Measurements from ENCODE around the gene STX17. TPM values are rescaled to one million over a fixed set of nuclear protein-coding genes. Genes with fewer than 3 reads are reported as not detected.

The STX17 gene
- total RNA-seq, 4 donors from 2014 or later = 6.7 to 363 (median 37.1) TPM

- in situ Hi-C loops (cut with MboI; ENCODE audit: low pct_ligation_motif_present in 1 of 4, low pct_unique_long_range_greater_than_20kb in 1 of 4, low sequenced_read_pairs in 3 of 4) (no loop called here), intact Hi-C loops (cut with DNase I; ENCODE audit: low total_unique reads) (no loop called here)
- H3K27me3 ChIP-seq = no peaks in the 10 kb centered on the region
- H3K9me3 ChIP-seq = no peaks in the 10 kb centered on the region
- DNase-seq = peak; percentile 8
- H3K4me1 ChIP-seq = peaks cover 0 to 6% (median 0%) of the 10 kb centered on the region in 4 donors
- H3K36me3 ChIP-seq = peaks cover 0 to 15% (median 4%) of the 10 kb centered on the region in 4 donors
- TF ChIP-seq POLR2A (IDR thresholded peaks at IDR 0.05) (no peak), EP300 (IDR thresholded peaks at IDR 0.05; ENCODE audit: low read depth) (no peak), POLR2AphosphoS5 (IDR thresholded peaks at IDR 0.05) (no peak), CTCF (IDR thresholded peaks at IDR 0.05) (no peak)
- H3K4me3 ChIP-seq = no peak overlapping the region
- no peak overlapping the region for H3K27ac ChIP-seq
These were observed 42.4 kb downstream of the STX17 start for GRCh38 chr9:99948896-99949295.

GRCh38 chr9:99953861-99954507 is 47.5 kb downstream of the STX17 start:
- no peak overlapping the region for H3K27ac ChIP-seq
- H3K36me3 ChIP-seq = peaks cover 0 to 12% (median 4%) of the 10 kb centered on the region in 4 donors
- no peaks in the 10 kb centered on the region for H3K27me3 ChIP-seq
- no peak overlapping the region for H3K4me3 ChIP-seq
- in situ Hi-C loops (cut with MboI; ENCODE audit: low pct_ligation_motif_present in 1 of 4, low pct_unique_long_range_greater_than_20kb in 1 of 4, low sequenced_read_pairs in 3 of 4) (no loop called here), intact Hi-C loops (cut with DNase I; ENCODE audit: low total_unique reads) (no loop called here)
- no peaks in the 10 kb centered on the region for H3K9me3 ChIP-seq
- no peaks in the 10 kb centered on the region for H3K4me1 ChIP-seq
- TF ChIP-seq POLR2AphosphoS5 (IDR thresholded peaks at IDR 0.05) (no peak), POLR2A (IDR thresholded peaks at IDR 0.05) (no peak), EP300 (IDR thresholded peaks at IDR 0.05; ENCODE audit: low read depth) (no peak), CTCF (IDR thresholded peaks at IDR 0.05) (no peak)
- no peak for DNase-seq
- WGBS, 2 donors (ENCODE audit: low coverage in 1 of 2) = 72 to 75% methylated on average over 3 of the region's 3 CpGs

- DNase-seq = no peak
- Histone ChIP-seq H3K36me3 (peaks cover 0 to 15% (median 6%) of the 10 kb centered on the region in 4 donors), H3K4me3 (no peak overlapping the region), H3K27ac (no peak overlapping the region), H3K4me1 (no peaks in the 10 kb centered on the region), H3K9me3 (no peaks in the 10 kb centered on the region), H3K27me3 (no peaks in the 10 kb centered on the region)
- intact Hi-C loops (cut with DNase I; ENCODE audit: low total_unique reads) = no loop called here
- in situ Hi-C loops (cut with MboI; ENCODE audit: low pct_ligation_motif_present in 1 of 4, low pct_unique_long_range_greater_than_20kb in 1 of 4, low sequenced_read_pairs in 3 of 4) = no loop called here
- TF ChIP-seq POLR2A (IDR thresholded peaks at IDR 0.05) (no peak), CTCF (IDR thresholded peaks at IDR 0.05) (no peak), EP300 (IDR thresholded peaks at IDR 0.05; ENCODE audit: low read depth) (no peak), POLR2AphosphoS5 (IDR thresholded peaks at IDR 0.05) (no peak)
- WGBS, 2 donors (ENCODE audit: low coverage in 1 of 2) = 83 to 88% methylated on average over 1 of the region's 1 CpG
These were observed 48.4 kb downstream of the STX17 start for GRCh38 chr9:99954819-99955218.

- H3K4me1 ChIP-seq = no peaks in the 10 kb centered on the region
- 73 to 77% methylated on average over 4 of the region's 4 CpGs for WGBS, 2 donors (ENCODE audit: low coverage in 1 of 2)
- TF ChIP-seq POLR2A (IDR thresholded peaks at IDR 0.05) (no peak), POLR2AphosphoS5 (IDR thresholded peaks at IDR 0.05) (no peak), EP300 (IDR thresholded peaks at IDR 0.05; ENCODE audit: low read depth) (no peak), CTCF (IDR thresholded peaks at IDR 0.05) (no peak)
- H3K27ac ChIP-seq = no peak overlapping the region
- H3K27me3 ChIP-seq = no peaks in the 10 kb centered on the region
- in situ Hi-C loops (cut with MboI; ENCODE audit: low pct_ligation_motif_present in 1 of 4, low pct_unique_long_range_greater_than_20kb in 1 of 4, low sequenced_read_pairs in 3 of 4) (no loop called here), intact Hi-C loops (cut with DNase I; ENCODE audit: low total_unique reads) (no loop called here)
- peaks cover 0 to 18% (median 6%) of the 10 kb centered on the region in 4 donors for H3K36me3 ChIP-seq
- DNase-seq = no peak
- no peaks in the 10 kb centered on the region for H3K9me3 ChIP-seq
- no peak overlapping the region for H3K4me3 ChIP-seq
These were observed 49.2 kb downstream of the STX17 start for GRCh38 chr9:99955606-99956005.
